Measurements from ENCODE around the gene RPS21. TPM values are rescaled to one million over a fixed set of nuclear protein-coding genes. Genes with fewer than 3 reads are reported as not detected.

The RPS21 gene
- total RNA-seq, 1 experiment from 2014 or later, result 1,761 TPM

DNA sequence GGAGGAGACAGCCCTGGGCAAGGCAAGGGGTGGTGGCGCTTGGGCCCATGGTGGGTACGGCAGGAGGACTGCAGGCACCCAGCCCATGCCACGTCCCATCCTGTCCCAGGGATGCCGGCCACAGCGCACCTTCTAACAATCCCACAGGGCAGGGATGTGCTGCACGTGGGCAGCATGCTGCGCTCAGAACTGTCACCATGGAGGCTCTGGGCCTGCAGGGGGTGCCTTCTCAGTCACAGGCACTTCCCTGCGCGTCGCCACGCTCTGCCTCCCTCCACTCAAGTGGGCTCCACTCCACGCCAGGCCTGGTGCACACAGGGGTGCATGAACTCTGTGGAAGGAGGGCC is 17.8 kb downstream of the RPS21 start:
- intact Hi-C loops (cut with micrococcal nuclease; ENCODE audit: unreplicated experiment) (no loop called here), in situ Hi-C loops (cut with HindIII; ENCODE audit: low pct_unique_long_range_greater_than_20kb, low sequenced_read_pairs) (no loop called here)
- no TSS peak for BruUV-seq (replicated peaks)
- Histone ChIP-seq H3K4me3 (ENCODE audit: low read depth in 2 of 2, low read length in 2 of 2) (no peak overlapping the region), H3K9me3 (ENCODE audit: control insufficient read depth, insufficient read depth, low read depth, low read length) (no peaks in the 10 kb centered on the region), H3K27me3 (ENCODE audit: control insufficient read depth, insufficient read depth, low read length) (no peaks in the 10 kb centered on the region), H3K27ac (ENCODE audit: low read length) (no peak overlapping the region), H3K4me1 (ENCODE audit: control insufficient read depth, insufficient read depth, low read length) (peaks cover 18% of the 10 kb centered on the region), H3K36me3 (ENCODE audit: control insufficient read depth, insufficient read depth, low read length) (no peaks in the 10 kb centered on the region)
- DNase-seq (ENCODE audit: low read depth, low spot score) (no peak), ATAC-seq (no peak)
- ChIA-PET CTCF (no interaction called here), POLR2A (no interaction called here)
- no peak for TF ChIP-seq TCF7L2 (IDR thresholded peaks at IDR 0.05; ENCODE audit: low read depth, low read length)
- TF ChIP-seq, protein P1, sequence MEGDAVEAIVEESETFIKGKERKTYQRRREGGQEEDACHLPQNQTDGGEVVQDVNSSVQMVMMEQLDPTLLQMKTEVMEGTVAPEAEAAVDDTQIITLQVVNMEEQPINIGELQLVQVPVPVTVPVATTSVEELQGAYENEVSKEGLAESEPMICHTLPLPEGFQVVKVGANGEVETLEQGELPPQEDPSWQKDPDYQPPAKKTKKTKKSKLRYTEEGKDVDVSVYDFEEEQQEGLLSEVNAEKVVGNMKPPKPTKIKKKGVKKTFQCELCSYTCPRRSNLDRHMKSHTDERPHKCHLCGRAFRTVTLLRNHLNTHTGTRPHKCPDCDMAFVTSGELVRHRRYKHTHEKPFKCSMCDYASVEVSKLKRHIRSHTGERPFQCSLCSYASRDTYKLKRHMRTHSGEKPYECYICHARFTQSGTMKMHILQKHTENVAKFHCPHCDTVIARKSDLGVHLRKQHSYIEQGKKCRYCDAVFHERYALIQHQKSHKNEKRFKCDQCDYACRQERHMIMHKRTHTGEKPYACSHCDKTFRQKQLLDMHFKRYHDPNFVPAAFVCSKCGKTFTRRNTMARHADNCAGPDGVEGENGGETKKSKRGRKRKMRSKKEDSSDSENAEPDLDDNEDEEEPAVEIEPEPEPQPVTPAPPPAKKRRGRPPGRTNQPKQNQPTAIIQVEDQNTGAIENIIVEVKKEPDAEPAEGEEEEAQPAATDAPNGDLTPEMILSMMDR (IDR thresholded peaks at IDR 0.05), result no peak
- TF ChIP-seq SIN3A (IDR thresholded peaks at IDR 0.05; ENCODE audit: borderline replicate concordance, insufficient read depth, low read depth, low read length), result no peak
- TF ChIP-seq, protein P2, sequence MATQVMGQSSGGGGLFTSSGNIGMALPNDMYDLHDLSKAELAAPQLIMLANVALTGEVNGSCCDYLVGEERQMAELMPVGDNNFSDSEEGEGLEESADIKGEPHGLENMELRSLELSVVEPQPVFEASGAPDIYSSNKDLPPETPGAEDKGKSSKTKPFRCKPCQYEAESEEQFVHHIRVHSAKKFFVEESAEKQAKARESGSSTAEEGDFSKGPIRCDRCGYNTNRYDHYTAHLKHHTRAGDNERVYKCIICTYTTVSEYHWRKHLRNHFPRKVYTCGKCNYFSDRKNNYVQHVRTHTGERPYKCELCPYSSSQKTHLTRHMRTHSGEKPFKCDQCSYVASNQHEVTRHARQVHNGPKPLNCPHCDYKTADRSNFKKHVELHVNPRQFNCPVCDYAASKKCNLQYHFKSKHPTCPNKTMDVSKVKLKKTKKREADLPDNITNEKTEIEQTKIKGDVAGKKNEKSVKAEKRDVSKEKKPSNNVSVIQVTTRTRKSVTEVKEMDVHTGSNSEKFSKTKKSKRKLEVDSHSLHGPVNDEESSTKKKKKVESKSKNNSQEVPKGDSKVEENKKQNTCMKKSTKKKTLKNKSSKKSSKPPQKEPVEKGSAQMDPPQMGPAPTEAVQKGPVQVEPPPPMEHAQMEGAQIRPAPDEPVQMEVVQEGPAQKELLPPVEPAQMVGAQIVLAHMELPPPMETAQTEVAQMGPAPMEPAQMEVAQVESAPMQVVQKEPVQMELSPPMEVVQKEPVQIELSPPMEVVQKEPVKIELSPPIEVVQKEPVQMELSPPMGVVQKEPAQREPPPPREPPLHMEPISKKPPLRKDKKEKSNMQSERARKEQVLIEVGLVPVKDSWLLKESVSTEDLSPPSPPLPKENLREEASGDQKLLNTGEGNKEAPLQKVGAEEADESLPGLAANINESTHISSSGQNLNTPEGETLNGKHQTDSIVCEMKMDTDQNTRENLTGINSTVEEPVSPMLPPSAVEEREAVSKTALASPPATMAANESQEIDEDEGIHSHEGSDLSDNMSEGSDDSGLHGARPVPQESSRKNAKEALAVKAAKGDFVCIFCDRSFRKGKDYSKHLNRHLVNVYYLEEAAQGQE (IDR thresholded peaks at IDR 0.05; ENCODE audit: insufficient read depth in 1 of 2, low read depth in 2 of 2, low read length in 1 of 2), result no peak
- TF ChIP-seq POLR2AphosphoS5 (IDR thresholded peaks at IDR 0.05; ENCODE audit: low read depth, low read length), result no peak

DNA sequence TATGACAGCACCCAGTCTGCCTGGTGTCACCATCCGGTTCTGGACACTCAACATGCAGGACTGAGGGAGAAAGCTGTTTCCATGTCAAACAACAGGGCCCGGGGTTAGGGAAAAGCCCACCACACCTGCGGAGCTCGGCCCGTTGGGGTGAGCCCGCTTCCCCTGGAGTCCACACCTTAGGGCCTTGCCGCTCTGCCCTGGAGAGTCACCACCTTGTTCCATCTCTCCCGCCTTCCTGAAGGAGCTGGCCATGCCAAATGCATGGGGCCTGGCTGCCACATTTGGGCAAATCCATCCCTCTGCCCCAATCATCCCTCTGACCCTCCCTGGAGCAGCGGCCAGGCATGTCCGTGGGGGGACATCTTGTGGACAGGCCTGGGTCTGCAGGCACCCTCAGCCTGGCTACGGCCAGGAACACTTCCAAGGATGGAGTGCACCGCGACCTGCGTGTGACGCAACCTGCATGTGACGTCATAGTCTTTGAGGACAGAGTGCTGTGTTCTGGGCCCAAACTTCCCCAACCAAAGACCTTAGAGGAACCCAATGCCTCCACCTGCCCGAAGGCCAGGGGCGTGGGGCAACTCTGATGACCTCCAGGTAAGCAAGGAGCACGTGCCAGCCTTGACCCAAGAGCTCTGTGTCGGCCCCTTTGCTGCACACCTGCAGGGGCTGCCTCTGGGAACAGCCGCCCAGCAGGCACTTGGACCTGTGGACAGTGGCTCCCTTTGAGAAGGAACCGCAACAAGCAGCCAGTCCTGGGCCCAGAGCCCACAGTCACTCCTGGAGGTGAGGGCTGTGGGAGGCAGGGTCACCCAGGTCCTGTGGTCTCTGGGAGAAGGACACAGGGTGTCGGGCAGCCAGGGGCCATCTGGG is 18.4 kb downstream of the RPS21 start:
- no peak for DNase-seq (ENCODE audit: low read depth, low spot score)
- POLR2A ChIA-PET, result no interaction called here

More for the DNA sequence above, 18.4 kb downstream of the RPS21 start:
- Histone ChIP-seq H3K9me3 (ENCODE audit: control insufficient read depth, insufficient read depth, low read depth, low read length) (no peaks in the 10 kb centered on the region), H3K4me3 (ENCODE audit: low read depth in 2 of 2, low read length in 2 of 2) (no peak overlapping the region; a peak in 1 of 4 replicates), H3K27me3 (ENCODE audit: control insufficient read depth, insufficient read depth, low read length) (no peaks in the 10 kb centered on the region), H3K4me1 (ENCODE audit: control insufficient read depth, insufficient read depth, low read length) (peaks cover 24% of the 10 kb centered on the region), H3K27ac (ENCODE audit: low read length) (no peak overlapping the region), H3K36me3 (ENCODE audit: control insufficient read depth, insufficient read depth, low read length) (no peaks in the 10 kb centered on the region)
- in situ Hi-C loops (cut with HindIII; ENCODE audit: low pct_unique_long_range_greater_than_20kb, low sequenced_read_pairs) (no loop called here), intact Hi-C loops (cut with micrococcal nuclease; ENCODE audit: unreplicated experiment) (no loop called here)
- peak; percentile 42; the same call in 1 of the 2 replicates for ATAC-seq
- TSS peak; percentile 61 for BruUV-seq (replicated peaks)
- TF ChIP-seq, protein P1 (IDR thresholded peaks at IDR 0.05), result peak; percentile 81
- TF ChIP-seq POLR2AphosphoS5 (IDR thresholded peaks at IDR 0.05; ENCODE audit: low read depth, low read length) (no peak), SIN3A (IDR thresholded peaks at IDR 0.05; ENCODE audit: borderline replicate concordance, insufficient read depth, low read depth, low read length) (no peak)
- TF ChIP-seq, protein P2 (IDR thresholded peaks at IDR 0.05; ENCODE audit: insufficient read depth in 1 of 2, low read depth in 2 of 2, low read length in 1 of 2), result no peak
- CTCF ChIA-PET, result no interaction called here
